Nephron (organoid): ENCODE data around the gene NPTX2.

Experiments used
- H3K27ac Mint-ChIP-seq, 3 experiments: 2 replicates each; pipeline ENCODE4 v1.8.0; 2020; ENCODE audit warnings: mixed read lengths in 3 of 3, mild to moderate bottlenecking in 2 of 3, moderate library complexity in 1 of 3
- H3K27me3 Mint-ChIP-seq: 2 replicates; pipeline ENCODE4 v1.8.0; 2021; ENCODE audit warnings: low read depth, mild to moderate bottlenecking, moderate library complexity, mixed read lengths
- H3K36me3 Mint-ChIP-seq: 2 replicates; pipeline ENCODE4 v1.8.0; 2020; ENCODE audit warnings: low read depth, mixed read lengths
- H3K4me1 Mint-ChIP-seq: 2 replicates; pipeline ENCODE4 v1.8.0; 2020; ENCODE audit warnings: mixed read lengths
- H3K4me3 Mint-ChIP-seq, 3 experiments: 2 replicates each; pipeline ENCODE4 v1.8.0; 2020; ENCODE audit warnings: mild to moderate bottlenecking in 3 of 3, mixed read lengths in 3 of 3, moderate library complexity in 2 of 3
- H3K9me3 Mint-ChIP-seq: 2 replicates; pipeline ENCODE4 v1.8.0; 2020; ENCODE audit warnings: mixed read lengths
- CTCF ChIP-seq, 3 experiments: fragments of 200-600 bp; sonication (generic); IDR thresholded peaks; one replicate each; pipeline ENCODE4 v1.5.0; 2021; ENCODE audit warnings: antibody characterized with exemption in 3 of 3; ENCODE audit not compliant: unreplicated experiment in 3 of 3

Gene NPTX2

GRCh38 chr7:98613601-98614425 lies 3.3 kb upstream of the NPTX2 start:
- H3K36me3 Mint-ChIP-seq: no peaks in the 10 kb centered on the region
- peaks cover 2% of the 10 kb centered on the region for H3K4me1 Mint-ChIP-seq
- no peak overlapping the region for H3K27ac Mint-ChIP-seq
- H3K9me3 Mint-ChIP-seq: peaks cover 7% of the 10 kb centered on the region
- peaks cover 65% of the 10 kb centered on the region for H3K27me3 Mint-ChIP-seq
- no peak for TF ChIP-seq CTCF (IDR thresholded peaks at IDR 0.05; ENCODE audit: unreplicated experiment in 3 of 3)
- no peak overlapping the region for H3K4me3 Mint-ChIP-seq

- H3K27me3 Mint-ChIP-seq: peaks cover 77% of the 10 kb centered on the region
- peaks cover 6% of the 10 kb centered on the region for H3K4me1 Mint-ChIP-seq
- H3K9me3 Mint-ChIP-seq: peaks cover 7% of the 10 kb centered on the region
- no peak for TF ChIP-seq CTCF (IDR thresholded peaks at IDR 0.05; ENCODE audit: unreplicated experiment in 3 of 3)
- H3K36me3 Mint-ChIP-seq: no peaks in the 10 kb centered on the region
- no peak overlapping the region for H3K4me3 Mint-ChIP-seq
- no peak overlapping the region for H3K27ac Mint-ChIP-seq
These were observed 569 bp upstream of the NPTX2 start for GRCh38 chr7:98616381-98617050.

GRCh38 chr7:98617960-98618418 lies 904 bp downstream of the NPTX2 start:
- Mint-ChIP-seq H3K27me3 (peaks cover 82% of the 10 kb centered on the region), H3K27ac (no peak overlapping the region), H3K36me3 (no peaks in the 10 kb centered on the region), H3K4me1 (peaks cover 6% of the 10 kb centered on the region), H3K4me3 (peak overlapping the region; percentile 74 to 79 (median 76)), H3K9me3 (peaks cover 7% of the 10 kb centered on the region)
- no peak for TF ChIP-seq CTCF (IDR thresholded peaks at IDR 0.05; ENCODE audit: unreplicated experiment in 3 of 3)

- Mint-ChIP-seq H3K27ac (no peak overlapping the region), H3K27me3 (peaks cover 85% of the 10 kb centered on the region), H3K36me3 (no peaks in the 10 kb centered on the region), H3K9me3 (peaks cover 4% of the 10 kb centered on the region), H3K4me1 (peaks cover 6% of the 10 kb centered on the region), H3K4me3 (peak overlapping the region; percentile 68 to 76 (median 73))
- no peak for TF ChIP-seq CTCF (IDR thresholded peaks at IDR 0.05; ENCODE audit: unreplicated experiment in 3 of 3)
These were observed 1.7 kb downstream of the NPTX2 start for GRCh38 chr7:98618786-98619185.

DNA sequence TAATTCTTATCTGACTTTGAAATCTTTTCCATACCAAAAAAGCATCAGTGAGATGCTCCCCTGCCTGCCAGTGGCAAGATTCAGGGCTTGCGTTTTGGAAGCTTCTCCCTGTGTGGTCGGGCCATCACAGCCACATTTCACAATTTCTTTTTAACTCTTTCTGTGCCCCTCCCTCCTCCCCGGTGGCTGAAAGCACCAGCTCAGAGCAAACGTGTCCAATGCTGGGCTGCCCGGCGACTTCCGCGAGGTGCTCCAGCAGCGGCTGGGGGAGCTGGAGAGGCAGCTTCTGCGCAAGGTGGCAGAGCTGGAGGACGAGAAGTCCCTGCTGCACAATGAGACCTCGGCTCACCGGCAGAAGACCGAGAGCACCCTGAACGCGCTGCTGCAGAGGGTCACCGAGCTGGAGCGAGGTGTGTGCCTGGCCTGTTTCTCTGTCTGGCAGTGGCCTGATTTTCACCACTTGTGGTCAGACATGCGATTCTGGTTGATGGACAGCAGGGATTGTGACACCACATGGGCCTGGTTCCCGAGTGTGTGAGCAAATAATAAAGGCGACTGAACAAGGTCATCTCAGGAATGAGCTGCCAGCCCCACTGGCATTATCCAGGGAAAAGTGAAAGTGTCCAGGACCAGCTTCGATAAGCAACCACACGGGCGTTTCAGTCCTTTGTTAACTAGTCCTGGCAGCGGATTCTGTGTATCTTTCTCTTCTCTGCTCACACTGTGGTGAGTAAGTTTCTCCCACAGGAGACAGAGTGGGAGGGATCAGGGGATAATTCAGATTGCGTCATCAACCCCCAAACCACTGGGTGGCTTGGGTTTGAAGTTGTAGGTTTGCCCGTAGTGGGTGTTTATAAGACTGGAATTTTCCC lies 2.6 kb downstream of the NPTX2 start:
- Mint-ChIP-seq H3K9me3 (peaks cover 4% of the 10 kb centered on the region), H3K27ac (no peak overlapping the region), H3K27me3 (peaks cover 79% of the 10 kb centered on the region), H3K36me3 (no peaks in the 10 kb centered on the region), H3K4me1 (peaks cover 6% of the 10 kb centered on the region), H3K4me3 (peak overlapping the region; percentile 21 to 41 (median 32))
- TF ChIP-seq CTCF (IDR thresholded peaks at IDR 0.05; ENCODE audit: unreplicated experiment in 3 of 3): no peak
